NCI-H1436 (cell line): Measurements from ENCODE around the gene EPB41L5.
"Not testable (repeated sequence)": the region's sequence is repeated elsewhere in the genome, so short reads cannot be mapped to it uniquely, and the experiment has no call there.

Experiments
- DNase-seq: peaks from one replicate; lab custom pipeline; 2025; lab: John Stamatoyannopoulos, UW

The EPB41L5 gene

GRCh38 chr2:120100627-120101026, 87.8 kb downstream of the EPB41L5 start:
- DNase-seq = no peak

GRCh38 chr2:120103723-120104467, 91.0 kb downstream of the EPB41L5 start:
- DNase-seq = no peak

DNA sequence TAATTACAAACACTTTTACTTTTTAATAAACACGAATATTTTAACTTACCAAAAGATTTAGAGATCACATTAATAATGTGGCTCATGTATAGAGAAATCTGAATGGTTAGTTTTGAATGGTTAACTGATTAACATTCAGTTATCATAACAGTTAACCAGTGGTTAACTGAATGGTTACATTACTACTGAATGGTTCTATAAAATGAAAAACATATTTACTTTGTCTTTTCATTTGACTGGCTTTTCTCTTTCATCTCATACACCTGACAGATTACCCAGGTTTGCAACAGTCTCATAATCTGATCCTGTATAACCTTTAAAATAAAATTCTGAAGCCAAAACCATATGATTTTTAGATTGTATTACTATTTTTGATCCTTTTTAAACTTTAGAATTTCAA, 91.9 kb downstream of the EPB41L5 start:
- no peak for DNase-seq

DNA sequence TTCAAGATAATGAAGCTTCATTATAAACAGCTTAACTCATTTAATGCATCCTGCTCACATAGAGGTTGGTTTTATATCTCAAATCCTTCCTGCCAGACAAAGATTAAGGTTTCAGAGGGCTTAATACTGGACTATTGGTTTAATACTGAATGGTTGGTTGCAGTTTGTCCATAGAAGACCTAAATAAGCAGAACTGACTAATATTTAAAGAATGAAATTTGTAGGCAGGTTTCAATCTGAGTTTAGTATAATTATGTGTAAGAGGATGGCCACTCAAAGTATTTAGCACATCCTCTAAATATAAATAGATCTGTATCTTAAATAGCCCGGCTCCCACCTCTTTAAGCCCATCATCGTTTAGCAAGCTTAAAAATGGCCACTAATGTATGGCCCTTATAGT, 92.5 kb downstream of the EPB41L5 start:
- DNase-seq = no peak

- no peak for DNase-seq
Observed at GRCh38 chr2:120108049-120108448, 95.2 kb downstream of the EPB41L5 start.

DNA sequence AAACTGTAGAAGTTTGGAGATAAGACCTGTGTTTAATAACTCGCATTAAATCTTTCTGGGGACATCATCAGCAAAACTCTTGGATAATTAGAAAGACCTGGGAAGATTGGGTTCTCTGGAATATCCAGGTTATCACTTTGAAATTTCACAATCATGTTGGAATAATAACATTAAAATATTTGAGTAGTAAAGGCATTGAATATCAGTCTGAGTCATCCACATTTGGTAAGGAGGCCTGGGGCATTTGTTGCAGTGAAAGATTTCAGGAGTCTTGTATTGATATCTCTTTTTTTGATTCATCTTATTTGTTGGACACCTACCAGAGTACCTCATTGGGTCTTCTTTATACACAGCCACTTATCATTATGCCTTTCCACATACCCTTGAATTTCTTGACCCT, 95.9 kb downstream of the EPB41L5 start:
- DNase-seq = no peak

GRCh38 chr2:120109186-120110061, 96.5 kb downstream of the EPB41L5 start:
- DNase-seq = no peak

GRCh38 chr2:120110062-120110362, 97.1 kb downstream of the EPB41L5 start:
- no peak for DNase-seq

DNA sequence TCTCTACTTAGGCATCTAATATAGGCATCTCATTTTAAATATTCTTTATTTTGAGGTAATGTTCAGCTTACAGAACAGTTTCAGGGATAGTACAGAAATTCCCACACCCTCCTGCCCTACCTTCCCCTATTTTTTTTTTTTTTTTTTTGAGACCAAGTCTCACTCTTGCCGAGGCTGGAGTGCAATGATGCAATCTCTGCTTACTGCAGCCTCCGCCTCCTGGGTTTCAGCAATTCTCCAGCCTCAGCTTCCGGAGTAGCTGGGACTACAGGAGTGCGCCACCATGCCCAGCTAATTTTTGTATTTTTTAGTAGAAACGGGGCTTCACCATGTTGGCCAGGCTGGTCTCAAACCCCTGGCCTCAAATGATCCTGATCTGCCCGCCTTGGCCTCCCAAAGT, 97.6 kb downstream of the EPB41L5 start:
- DNase-seq = no peak

- no peak for DNase-seq
Observed at GRCh38 chr2:120111193-120111592, 98.3 kb downstream of the EPB41L5 start.

DNA sequence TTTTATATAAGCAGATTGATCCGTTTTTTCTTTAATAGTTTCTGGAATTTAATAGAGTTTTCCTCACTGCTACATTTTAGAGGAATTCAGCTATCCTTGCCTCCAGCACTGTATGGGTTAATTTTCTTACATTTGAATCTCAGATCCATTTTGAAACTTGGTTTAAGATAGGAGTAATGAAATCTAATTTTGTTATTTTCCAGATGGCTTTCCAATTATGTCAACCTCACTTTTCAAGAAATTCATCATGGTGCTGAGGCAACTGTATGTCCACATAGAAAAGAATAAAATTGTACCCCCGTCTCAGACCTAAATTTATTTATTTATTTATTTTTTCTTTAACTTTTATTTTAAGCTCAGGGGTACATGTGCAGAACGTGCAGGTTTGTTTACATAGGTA, 105.1 kb downstream of the EPB41L5 start:
- no peak for DNase-seq

GRCh38 chr2:120118471-120118870, 105.6 kb downstream of the EPB41L5 start:
- DNase-seq = no peak

DNA sequence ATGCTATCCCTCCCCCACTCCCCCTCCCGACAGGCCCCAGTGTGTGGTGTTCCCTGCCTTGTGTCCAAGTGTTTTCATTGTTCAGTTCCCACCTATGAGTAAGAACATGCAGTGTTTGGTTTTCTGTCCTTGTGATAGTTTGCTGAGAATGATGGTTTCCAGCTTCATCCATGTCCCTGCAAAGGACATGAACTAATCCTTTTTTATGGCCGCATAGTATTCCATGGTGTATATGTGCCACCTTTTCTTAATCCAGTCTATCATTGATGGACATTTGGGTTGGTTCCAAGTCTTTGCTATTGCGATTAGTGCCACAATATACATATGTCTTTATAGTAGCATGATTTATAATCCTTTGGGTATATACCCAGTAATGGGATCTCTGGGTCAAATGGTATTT, 108.5 kb downstream of the EPB41L5 start:
- DNase-seq = not testable (repeated sequence)

- no peak for DNase-seq
Observed at GRCh38 chr2:120123090-120123489, 110.2 kb downstream of the EPB41L5 start.

GRCh38 chr2:120125195-120125594, 112.3 kb downstream of the EPB41L5 start:
- no peak for DNase-seq

GRCh38 chr2:120128216-120128615, 115.3 kb downstream of the EPB41L5 start:
- no peak for DNase-seq

GRCh38 chr2:120132190-120132589, 119.3 kb downstream of the EPB41L5 start:
- DNase-seq = no peak

DNA sequence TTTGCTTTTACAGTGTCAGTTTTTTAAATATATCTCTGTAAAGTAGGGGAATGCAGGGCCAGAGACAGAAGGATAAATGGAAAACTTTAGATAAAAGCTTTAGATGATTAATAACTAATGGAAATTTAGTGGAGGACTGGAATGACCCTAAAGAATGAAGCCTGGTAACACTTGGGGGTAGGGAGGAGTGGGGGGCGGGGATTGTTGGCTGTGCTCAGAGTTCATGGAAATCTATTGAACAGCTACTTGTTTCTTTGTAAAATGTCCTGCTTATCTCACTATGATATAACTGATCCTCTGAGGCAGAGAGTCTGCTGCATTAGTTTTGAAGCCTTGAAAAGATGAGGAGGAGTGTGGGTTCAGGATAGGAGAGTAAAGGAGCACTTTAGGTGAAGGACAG, 119.8 kb downstream of the EPB41L5 start:
- DNase-seq = no peak

- no peak for DNase-seq
Observed at GRCh38 chr2:120133572-120134244, 120.8 kb downstream of the EPB41L5 start.

DNA sequence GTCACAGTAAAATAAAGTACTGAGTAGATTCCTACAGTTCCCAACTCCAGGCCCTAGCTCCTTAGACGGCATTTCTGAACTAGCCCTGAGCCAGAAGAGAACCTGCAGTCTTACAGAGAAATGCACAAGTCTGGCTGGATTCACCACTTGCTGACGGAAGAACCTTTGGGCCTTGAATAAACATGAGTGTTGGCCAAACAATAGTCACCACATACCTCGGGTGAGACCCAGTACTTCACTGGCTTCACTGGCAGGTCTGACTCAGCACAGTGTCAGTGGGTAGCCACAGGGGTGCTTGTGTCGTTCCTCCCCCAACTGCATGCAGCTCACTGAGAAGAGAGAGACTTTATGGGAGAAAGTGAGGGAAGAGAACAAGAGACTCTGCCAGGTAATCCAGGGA, 121.4 kb downstream of the EPB41L5 start:
- no peak for DNase-seq

DNA sequence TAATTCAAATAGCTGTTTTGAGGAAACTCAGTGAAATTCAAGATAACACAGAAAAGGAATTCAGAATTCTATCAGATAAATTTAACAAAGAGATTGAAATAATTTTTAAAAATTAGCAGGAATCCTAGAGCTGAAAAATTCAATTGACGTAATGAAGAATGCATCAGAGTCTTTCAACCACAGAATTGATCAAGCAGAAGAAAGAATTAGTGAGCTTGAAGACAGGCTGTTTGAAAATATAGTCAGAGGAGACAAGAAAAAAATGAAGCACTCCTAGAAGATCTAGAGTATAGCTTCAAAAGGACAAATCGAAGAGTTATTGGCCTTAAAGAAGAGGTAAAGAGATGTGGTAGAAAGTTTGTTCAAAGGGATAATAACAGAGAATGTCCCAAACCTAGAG, 122.1 kb downstream of the EPB41L5 start:
- not testable (repeated sequence) for DNase-seq

DNA sequence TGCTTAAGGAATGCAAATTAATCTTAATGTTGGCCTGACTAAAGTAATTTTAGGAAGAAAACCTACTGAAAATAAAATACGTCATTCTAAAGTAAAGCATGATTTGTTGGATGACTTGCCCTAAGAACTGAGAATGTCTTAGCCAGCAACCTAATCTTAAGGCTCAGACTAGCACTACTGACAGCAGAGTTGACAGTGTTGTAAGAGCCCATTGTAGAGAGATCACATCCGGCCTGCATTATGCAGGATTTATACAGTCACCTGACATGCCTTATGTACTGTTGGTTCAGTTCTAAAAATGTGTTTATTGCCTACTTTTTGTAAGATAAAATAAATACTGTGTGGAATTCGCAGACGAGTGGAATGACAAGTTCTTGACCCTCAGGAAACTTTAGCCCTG, 128.0 kb downstream of the EPB41L5 start:
- DNase-seq = no peak
